B cell (primary cell): ENCODE data around the gene NCAPH2. TPM values are rescaled to one million over a fixed set of nuclear protein-coding genes. Genes with fewer than 3 reads are reported as not detected.

Experiments
- ATAC-seq: fragments of 200-7000 bp; cut with Tn5 transposase; one replicate; pipeline ENCODE4 v1.10.0; 2021; ENCODE audit warnings: low read depth, mild to moderate bottlenecking, moderate number of reproducible peaks, moderate library complexity
- CTCF ChIA-PET: fragments of 350-600 bp; sonication (Branson Sonifier 250); formaldehyde crosslinking; loops from one replicate; lab custom pipeline; 2021; ENCODE audit warnings: antibody characterized with exemption, inconsistent platforms; lab: Charles Lee
- POLR2A ChIA-PET: fragments of 350-600 bp; sonication (Branson Sonifier 250); formaldehyde crosslinking; loops from one replicate; lab custom pipeline; 2021; ENCODE audit warnings: antibody characterized with exemption; lab: Charles Lee
- DNase-seq: peaks from one replicate; pipeline ENCODE4 v3.0.0; 2013
- H2AFZ ChIP-seq: 2 replicates; pipeline ENCODE4 v1.6.1; 2012; ENCODE audit warnings: mild to moderate bottlenecking, low read depth, low read length; ENCODE audit not compliant: insufficient read depth, poor library complexity, severe bottlenecking
- H3K27ac ChIP-seq, 2 donors: 1 replicate in 1 of 2; 2 replicates in 1 of 2; pipeline ENCODE4 v1.5.1; 2012 to 2013; ENCODE audit warnings: low read length in 2 of 2, mild to moderate bottlenecking in 2 of 2, moderate library complexity in 1 of 2
- H3K27me3 ChIP-seq, 4 experiments: fragments of 200-600 bp in 1 of 4; sonication (generic) in 1 of 4; replicated peaks in 1 of 4; 1 replicate in 2 of 4; 2 replicates in 2 of 4; pipeline versions ENCODE4 v1.6.1 to v1.7.0; 2013 to 2016; ENCODE audit warnings: low read length in 3 of 4, mild to moderate bottlenecking in 2 of 4, mixed read lengths in 1 of 4, moderate library complexity in 1 of 4; ENCODE audit not compliant: insufficient read depth in 4 of 4, control insufficient read depth in 3 of 4; ENCODE audit errors: control extremely low read depth in 1 of 4
- H3K36me3 ChIP-seq, 2 experiments: replicated peaks in 1 of 2; 1 replicate in 1 of 2; 2 replicates in 1 of 2; pipeline versions ENCODE4 v1.6.1 to v1.7.1; 2013; ENCODE audit warnings: low read length in 1 of 2; ENCODE audit not compliant: insufficient read depth in 2 of 2, control insufficient read depth in 1 of 2; ENCODE audit errors: control extremely low read depth in 1 of 2, extremely low read depth in 1 of 2
- H3K4me1 ChIP-seq, 2 donors: fragments of 200-600 bp in 1 of 2; sonication (generic) in 1 of 2; 1 replicate in 1 of 2; 2 replicates in 1 of 2; pipeline versions ENCODE4 v1.5.1 to v1.6.1; 2013 to 2017; ENCODE audit warnings: low read length in 2 of 2; ENCODE audit not compliant: control insufficient read depth in 2 of 2, insufficient read depth in 2 of 2
- H3K4me2 ChIP-seq: replicated peaks from 2 replicates; pipeline ENCODE3; 2012; ENCODE audit warnings: mild to moderate bottlenecking, low read depth, low read length; ENCODE audit not compliant: poor library complexity, severe bottlenecking
- H3K4me3 ChIP-seq, 5 experiments: fragments of 200-600 bp in 1 of 5; sonication (generic) in 1 of 5; 1 replicate in 3 of 5; 2 replicates in 2 of 5; pipeline versions ENCODE4 v1.5.1 to v1.7.0; 2011 to 2016; ENCODE audit warnings: low read length in 4 of 5, mild to moderate bottlenecking in 4 of 5, low read depth in 2 of 5, control low read depth in 1 of 5, moderate library complexity in 1 of 5; ENCODE audit not compliant: insufficient read depth in 1 of 5; ENCODE audit errors: control extremely low read depth in 1 of 5, extremely low read depth in 1 of 5
- H3K79me2 ChIP-seq: fragments of 200-600 bp; sonication (generic); one replicate; pipeline ENCODE4 v1.6.0; 2016; ENCODE audit warnings: low read length; ENCODE audit not compliant: control insufficient read depth, insufficient read depth
- H3K9ac ChIP-seq: fragments of 200-600 bp; sonication (generic); 2 replicates; pipeline ENCODE4 v1.6.1; 2017; ENCODE audit warnings: mild to moderate bottlenecking, low read length, moderate library complexity
- H3K9me3 ChIP-seq, 3 donors: one replicate each; pipeline versions ENCODE4 v1.6.1 to v1.7.1; 2013; ENCODE audit warnings: low read length in 2 of 3; ENCODE audit not compliant: control insufficient read depth in 2 of 3, insufficient read depth in 1 of 3; ENCODE audit errors: control extremely low read depth in 1 of 3
- H4K20me1 ChIP-seq: 2 replicates; pipeline ENCODE4 v1.6.0; 2012; ENCODE audit warnings: mild to moderate bottlenecking, low read length; ENCODE audit not compliant: insufficient read depth, control insufficient read depth, poor library complexity, severe bottlenecking
- H3K27ac Mint-ChIP-seq: one replicate; pipeline ENCODE4 v1.8.0; 2021; ENCODE audit warnings: mixed read lengths
- H3K27me3 Mint-ChIP-seq: one replicate; pipeline ENCODE4 v1.8.0; 2021; ENCODE audit warnings: mixed read lengths
- H3K4me1 Mint-ChIP-seq: one replicate; pipeline ENCODE4 v1.8.0; 2021; ENCODE audit warnings: mixed read lengths
- H3K4me3 Mint-ChIP-seq: one replicate; pipeline ENCODE4 v1.8.0; 2021; ENCODE audit warnings: mixed read lengths
- H3K9me3 Mint-ChIP-seq: one replicate; pipeline ENCODE4 v1.8.0; 2022; ENCODE audit warnings: mixed read lengths; ENCODE audit not compliant: insufficient read depth
- EZH2 ChIP-seq: IDR thresholded peaks from 2 replicates; pipeline ENCODE4 v1.6.1; 2012; ENCODE audit warnings: borderline replicate concordance, low read depth, mild to moderate bottlenecking, moderate library complexity, low read length; ENCODE audit not compliant: insufficient read depth, poor library complexity, severe bottlenecking
- WGBS: methylation state at CpG from one replicate; pipeline ENCODE4 v1.1.5; 2013; ENCODE audit warnings: missing lambda C conversion rate; ENCODE audit not compliant: insufficient coverage; 5-methylcytosine and 5-hydroxymethylcytosine counted together
- intact Hi-C: fragments of 100-400 bp; cut with micrococcal nuclease; formaldehyde crosslinking; loops from one replicate; pipeline ENCODE4 v1.10.0; 2022
- polyA plus RNA-seq: library from polyadenylated mRNA; depleted of rRNA; stranded (reverse); fragments of >200 nt; gene quantifications from 2 replicates; pipeline ENCODE4 v1.2.3, GENCODE V29; 2012
- total RNA-seq, 2 donors: library from RNA; stranded (reverse); fragments of 120-200 nt in 1 of 2; gene quantifications; 1 replicate in 1 of 2; 2 replicates in 1 of 2; pipeline versions ENCODE4 v1.2.3 to v1.2.4, GENCODE V29; 2013 to 2022
- TF ChIP-seq, protein P1 (sequence below): fragments of 200-600 bp; IDR thresholded peaks from one replicate; pipeline ENCODE4 v1.8.0; 2022; ENCODE audit warnings: antibody characterized with exemption, mild to moderate bottlenecking

NCAPH2 gene
- total and polyA plus RNA-seq, 2 donors (not counting 1 experiment from before 2014, with no cell fraction given), result 47.1 to 76.9 TPM

DNA sequence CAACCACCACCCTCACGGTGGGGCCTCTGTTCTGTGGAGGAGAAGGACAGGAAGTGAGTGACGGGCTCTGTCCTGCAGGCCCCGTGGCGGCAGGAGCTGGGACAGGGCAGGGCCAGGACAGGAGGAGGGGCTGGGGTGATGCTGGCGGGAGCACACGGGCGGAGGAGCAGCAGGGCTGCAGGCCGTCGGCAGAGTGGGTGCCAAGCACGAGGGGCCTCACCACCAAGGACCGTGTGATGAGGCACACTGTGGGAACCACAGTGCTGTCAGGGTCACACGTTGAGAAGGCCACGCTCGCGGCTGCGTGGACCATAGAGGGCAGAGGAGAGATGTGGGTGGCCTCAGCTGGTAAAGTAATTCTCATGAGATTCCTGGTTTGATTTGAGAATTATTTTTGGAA lies 8.9 kb downstream of the NCAPH2 start:
- H3K79me2 ChIP-seq, result peaks cover 84% of the 10 kb centered on the region
- no peaks in the 10 kb centered on the region for H3K9me3 ChIP-seq
- peaks cover 55% of the 10 kb centered on the region for H4K20me1 ChIP-seq
- no peak overlapping the region for H2AFZ ChIP-seq
- ChIA-PET CTCF (no interaction called here), POLR2A (no interaction called here)
- no peak overlapping the region for H3K27ac Mint-ChIP-seq
- WGBS, result 96% methylated on average over 15 of the region's 16 CpGs
- H3K4me1 ChIP-seq, result no peaks in the 10 kb centered on the region
- H3K4me2 ChIP-seq, result no peak overlapping the region
- H3K27me3 Mint-ChIP-seq, result no peaks in the 10 kb centered on the region
- ATAC-seq (no peak), DNase-seq (no peak)
- TF ChIP-seq EZH2, result no peak
- TF ChIP-seq, protein P1, sequence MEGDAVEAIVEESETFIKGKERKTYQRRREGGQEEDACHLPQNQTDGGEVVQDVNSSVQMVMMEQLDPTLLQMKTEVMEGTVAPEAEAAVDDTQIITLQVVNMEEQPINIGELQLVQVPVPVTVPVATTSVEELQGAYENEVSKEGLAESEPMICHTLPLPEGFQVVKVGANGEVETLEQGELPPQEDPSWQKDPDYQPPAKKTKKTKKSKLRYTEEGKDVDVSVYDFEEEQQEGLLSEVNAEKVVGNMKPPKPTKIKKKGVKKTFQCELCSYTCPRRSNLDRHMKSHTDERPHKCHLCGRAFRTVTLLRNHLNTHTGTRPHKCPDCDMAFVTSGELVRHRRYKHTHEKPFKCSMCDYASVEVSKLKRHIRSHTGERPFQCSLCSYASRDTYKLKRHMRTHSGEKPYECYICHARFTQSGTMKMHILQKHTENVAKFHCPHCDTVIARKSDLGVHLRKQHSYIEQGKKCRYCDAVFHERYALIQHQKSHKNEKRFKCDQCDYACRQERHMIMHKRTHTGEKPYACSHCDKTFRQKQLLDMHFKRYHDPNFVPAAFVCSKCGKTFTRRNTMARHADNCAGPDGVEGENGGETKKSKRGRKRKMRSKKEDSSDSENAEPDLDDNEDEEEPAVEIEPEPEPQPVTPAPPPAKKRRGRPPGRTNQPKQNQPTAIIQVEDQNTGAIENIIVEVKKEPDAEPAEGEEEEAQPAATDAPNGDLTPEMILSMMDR, result no peak
- H3K36me3 ChIP-seq, result peaks cover 0 to 51% of the 10 kb centered on the region in 2 experiments
- intact Hi-C loops, result no loop called here
- no peak overlapping the region for H3K4me3 Mint-ChIP-seq
- no peak overlapping the region for H3K4me3 ChIP-seq
- H3K27ac ChIP-seq, result no peak overlapping the region
- H3K27me3 ChIP-seq, result no peaks in the 10 kb centered on the region
- H3K9me3 Mint-ChIP-seq, result no peaks in the 10 kb centered on the region
- peaks cover 3% of the 10 kb centered on the region for H3K4me1 Mint-ChIP-seq
- no peak overlapping the region for H3K9ac ChIP-seq

DNA sequence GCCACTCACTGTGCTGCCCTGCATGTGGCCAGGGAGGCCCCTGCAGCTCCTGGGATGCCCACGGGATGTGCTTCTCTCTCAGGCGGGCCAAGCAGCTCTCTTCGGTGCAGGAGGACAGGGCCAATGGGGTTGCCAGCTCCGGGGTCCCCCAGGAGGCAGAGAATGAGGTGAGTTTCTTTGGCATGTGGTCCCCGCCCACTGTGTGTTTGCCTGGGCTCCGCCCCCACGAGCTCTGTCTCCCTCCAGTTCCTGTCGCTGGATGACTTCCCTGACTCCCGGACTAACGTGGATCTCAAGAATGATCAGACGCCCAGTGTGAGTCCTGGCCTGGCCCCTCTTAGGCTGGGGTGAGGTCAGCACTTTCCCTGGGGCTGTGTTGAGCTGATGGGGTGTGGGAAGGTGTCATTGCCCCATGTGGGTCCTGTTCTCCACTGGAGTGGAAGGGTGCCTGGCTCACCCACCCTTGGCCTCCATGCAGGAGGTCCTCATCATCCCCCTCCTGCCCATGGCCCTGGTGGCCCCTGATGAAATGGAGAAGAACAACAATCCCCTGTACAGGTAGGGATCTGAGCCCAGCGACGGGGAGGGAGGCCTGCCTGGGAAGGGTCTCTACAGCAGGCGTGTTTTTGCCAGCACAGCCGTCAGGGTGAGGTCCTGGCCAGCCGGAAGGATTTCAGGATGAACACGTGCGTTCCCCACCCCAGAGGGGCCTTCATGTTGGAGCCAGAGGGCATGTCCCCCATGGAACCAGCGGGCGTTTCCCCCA lies 9.7 kb downstream of the NCAPH2 start:
- H3K4me3 ChIP-seq, result no peak overlapping the region
- peaks cover 83% of the 10 kb centered on the region for H3K79me2 ChIP-seq
- H3K36me3 ChIP-seq, result peaks cover 0 to 55% of the 10 kb centered on the region in 2 experiments
- H2AFZ ChIP-seq, result no peak overlapping the region
- Mint-ChIP-seq H3K27ac (no peak overlapping the region), H3K4me1 (peaks cover 2% of the 10 kb centered on the region), H3K27me3 (no peaks in the 10 kb centered on the region), H3K4me3 (no peak overlapping the region), H3K9me3 (no peaks in the 10 kb centered on the region)
- H3K9ac ChIP-seq, result no peak overlapping the region
- no peaks in the 10 kb centered on the region for H3K4me1 ChIP-seq
- H3K4me2 ChIP-seq, result no peak overlapping the region
- no peak for TF ChIP-seq EZH2
- TF ChIP-seq, protein P1, result no peak
- DNase-seq (no peak), ATAC-seq (no peak)
- H4K20me1 ChIP-seq, result peaks cover 50% of the 10 kb centered on the region
- H3K27ac ChIP-seq, result no peak overlapping the region
- ChIA-PET CTCF (interaction anchor here (1.1 kb wide), 1 partner anchor 20 kb away, joined by 3 read pairs; no protein-coding TSS in a partner anchor), POLR2A (interaction anchor here (1.9 kb wide), 1 partner anchor 10 kb away, joined by 4 read pairs; the partner anchor contains the start of genes LMF2 and NCAPH2)
- H3K9me3 ChIP-seq, result no peaks in the 10 kb centered on the region
- H3K27me3 ChIP-seq, result no peaks in the 10 kb centered on the region
- intact Hi-C loops, result no loop called here
- WGBS, result 98% methylated on average over 19 of the region's 20 CpGs
